SK-N-MC (cell line): Measurements from ENCODE around the gene DOCK1.

Experiments
- EZH2 ChIP-seq: fragments of 200-600 bp; sonication (generic); IDR thresholded peaks from one replicate; pipeline ENCODE4 v1.6.1; 2017; ENCODE audit warnings: antibody characterized with exemption
- FOXP2 ChIP-seq: optimal IDR thresholded peaks from 2 replicates; pipeline ENCODE3; 2011; ENCODE audit warnings: mild to moderate bottlenecking, moderate library complexity; ENCODE audit not compliant: insufficient read depth; ENCODE audit errors: extremely low read length, control extremely low read depth
- POLR2AphosphoS5 ChIP-seq: IDR thresholded peaks from 2 replicates; pipeline ENCODE4 v1.6.1; 2012; ENCODE audit warnings: mild to moderate bottlenecking, low read depth, low read length, borderline replicate concordance

- TF ChIP-seq POLR2AphosphoS5 (no peak), EZH2 (no peak), FOXP2 (no peak)
Observed at GRCh38 chr10:126975221-126975620, 70.0 kb downstream of the DOCK1 start.
